K562 (cell line): ENCODE results near the gene SCN4B. TPM values are rescaled to one million over a fixed set of nuclear protein-coding genes. Genes with fewer than 3 reads are reported as not detected.

Source experiments
- ARID2 ChIP-seq: fragments of 450-650 bp; IDR thresholded peaks from 2 replicates; pipeline ENCODE4 v1.6.1; 2017; ENCODE audit warnings: antibody characterized with exemption, mild to moderate bottlenecking
- CBX2 ChIP-seq: fragments of 200-600 bp; sonication (generic); IDR thresholded peaks from one replicate; pipeline ENCODE4 v1.6.1; 2012; ENCODE audit warnings: mild to moderate bottlenecking, low read length, inconsistent platforms; ENCODE audit not compliant: insufficient read depth, poor library complexity, severe bottlenecking
- GABPB1 ChIP-seq: sonication (generic); formaldehyde crosslinking; IDR thresholded peaks from 2 replicates; pipeline ENCODE4 v1.8.0; 2022; ENCODE audit warnings: mild to moderate bottlenecking, missing genetic modification reagents
- HMG20B ChIP-seq: fragments of 250-450 bp; sonication (Bioruptor Pico); IDR thresholded peaks from 2 replicates; pipeline ENCODE4 v1.5.0; 2021; ENCODE audit warnings: mild to moderate bottlenecking
- LEF1 ChIP-seq: fragments of 450-650 bp; IDR thresholded peaks from 2 replicates; pipeline ENCODE4 v1.6.1; 2016; ENCODE audit warnings: mild to moderate bottlenecking
- NFRKB ChIP-seq: fragments of 450-650 bp; IDR thresholded peaks from 2 replicates; pipeline ENCODE4 v1.6.1; 2016; ENCODE audit warnings: low read depth
- NR2F6 ChIP-seq: fragments of 450-650 bp; formaldehyde crosslinking; IDR thresholded peaks from 2 replicates; pipeline ENCODE4 v1.4.0; 2020; ENCODE audit warnings: mild to moderate bottlenecking
- NRF1 ChIP-seq, 2 experiments: fragments of 450-650 bp; IDR thresholded peaks in 1 of 2; conservative IDR thresholded peaks in 1 of 2; 2 replicates each; pipeline ENCODE4 v1.6.1; 2014; ENCODE audit warnings: mild to moderate bottlenecking in 2 of 2
- PTBP1 ChIP-seq: fragments of 200-400 bp; formaldehyde crosslinking; IDR thresholded peaks from 2 replicates; pipeline ENCODE4 v1.6.1; 2017; ENCODE audit warnings: low read depth, low read length
- RAD21 ChIP-seq, 2 experiments: fragments of 250-450 bp in 1 of 2; fragments of 450-650 bp in 1 of 2; sonication (Bioruptor Pico) in 1 of 2; formaldehyde crosslinking in 1 of 2; IDR thresholded peaks in 1 of 2; conservative IDR thresholded peaks in 1 of 2; 2 replicates each; pipeline versions ENCODE4 v1.4.0 to v1.8.0; 2020 to 2022; ENCODE audit warnings: mild to moderate bottlenecking in 2 of 2, moderate library complexity in 1 of 2
- SOX6 ChIP-seq: fragments of 450-650 bp; IDR thresholded peaks from 2 replicates; pipeline ENCODE4 v1.6.1; 2014; ENCODE audit warnings: mild to moderate bottlenecking
- STAG1 ChIP-seq: sonication (generic); formaldehyde crosslinking; IDR thresholded peaks from 2 replicates; pipeline ENCODE4 v1.5.0; 2020; ENCODE audit warnings: missing genetic modification reagents, borderline replicate concordance
- ZFPM2 ChIP-seq: fragments of 250-450 bp; sonication (Bioruptor Pico); IDR thresholded peaks from 2 replicates; pipeline ENCODE4 v1.5.1; 2022; ENCODE audit warnings: mild to moderate bottlenecking
- ZNF23 ChIP-seq: fragments of 250-450 bp; sonication (Bioruptor Pico); IDR thresholded peaks from 2 replicates; pipeline ENCODE4 v1.4.0; 2020; ENCODE audit warnings: mild to moderate bottlenecking
- ZNF41 ChIP-seq: fragments of 250-450 bp; sonication (Bioruptor Pico); conservative IDR thresholded peaks from 2 replicates; pipeline ENCODE4 v1.4.0; 2020; ENCODE audit warnings: mild to moderate bottlenecking
- ZNF586 ChIP-seq: fragments of 450-650 bp; formaldehyde crosslinking; conservative IDR thresholded peaks from 2 replicates; pipeline ENCODE4 v1.4.0; 2020; ENCODE audit warnings: mild to moderate bottlenecking, moderate library complexity
- polyA plus RNA-seq, 8 experiments: library from polyadenylated mRNA; depleted of rRNA in 4 of 8; stranded (reverse) in 5 of 8; unstranded in 3 of 8; fragments of >200 nt; fragmentation: Nextera tagmentation in 2 of 8; fragmentation: Illumina TruSeq in 1 of 8; extraction: Ambion mirVana in 2 of 8; extraction: Trizol in 1 of 8; gene quantifications; 2 replicates each; pipeline versions ENCODE4 v1.2.1 to v1.2.3, GENCODE V29; 2011 to 2014; ENCODE audit warnings: inconsistent platforms in 1 of 8, missing spikeins in 1 of 8
- total RNA-seq, 7 experiments: library from RNA; depleted of rRNA in 6 of 7; stranded (reverse); fragments of >200 nt in 6 of 7; fragmentation: Illumina TruSeq in 2 of 7; extraction: Trizol in 2 of 7; gene quantifications; 2 replicates each; pipeline versions ENCODE4 v1.2.1 to v1.2.3, GENCODE V29; 2011 to 2021; ENCODE audit warnings: low replicate concordance in 1 of 7
- TF ChIP-seq, protein P1 (sequence below): sonication (generic); formaldehyde crosslinking; IDR thresholded peaks from 2 replicates; pipeline ENCODE4 v1.8.0; 2022; ENCODE audit warnings: mild to moderate bottlenecking, missing genetic modification reagents
- TF ChIP-seq, protein P2 (sequence below): fragments of 250-450 bp; sonication (Bioruptor Pico); IDR thresholded peaks from 2 replicates; pipeline ENCODE4 v1.5.0; 2020; ENCODE audit warnings: mild to moderate bottlenecking
- TF ChIP-seq, protein P3 (sequence below), 3 experiments: IDR thresholded peaks in 2 of 3; conservative IDR thresholded peaks in 1 of 3; 2 replicates each; pipeline ENCODE4 v1.5.1; 2011 to 2012; ENCODE audit warnings: low read length in 3 of 3, mild to moderate bottlenecking in 3 of 3, control low read depth in 2 of 3, improper control_type of control experiment in 1 of 3, inconsistent platforms in 1 of 3, low read depth in 1 of 3, mixed read lengths in 1 of 3, moderate library complexity in 1 of 3; ENCODE audit not compliant: insufficient read depth in 2 of 3
- TF ChIP-seq, protein P4 (sequence below), 2 experiments: fragments of 450-650 bp; conservative IDR thresholded peaks; 2 replicates each; pipeline ENCODE4 v1.6.1; 2017; ENCODE audit warnings: mild to moderate bottlenecking in 2 of 2, moderate library complexity in 2 of 2
- TF ChIP-seq, protein P5 (sequence below): fragments of 450-650 bp; formaldehyde crosslinking; IDR thresholded peaks from 2 replicates; pipeline ENCODE4 v1.4.0; 2020; ENCODE audit warnings: mild to moderate bottlenecking, moderate library complexity

Gene SCN4B
- total and polyA plus RNA-seq, 9 of the 15 experiments (the other 6 are each of a cell fraction or from before 2014, with no cell fraction given) = 0.03 TPM; not detected in 8

DNA sequence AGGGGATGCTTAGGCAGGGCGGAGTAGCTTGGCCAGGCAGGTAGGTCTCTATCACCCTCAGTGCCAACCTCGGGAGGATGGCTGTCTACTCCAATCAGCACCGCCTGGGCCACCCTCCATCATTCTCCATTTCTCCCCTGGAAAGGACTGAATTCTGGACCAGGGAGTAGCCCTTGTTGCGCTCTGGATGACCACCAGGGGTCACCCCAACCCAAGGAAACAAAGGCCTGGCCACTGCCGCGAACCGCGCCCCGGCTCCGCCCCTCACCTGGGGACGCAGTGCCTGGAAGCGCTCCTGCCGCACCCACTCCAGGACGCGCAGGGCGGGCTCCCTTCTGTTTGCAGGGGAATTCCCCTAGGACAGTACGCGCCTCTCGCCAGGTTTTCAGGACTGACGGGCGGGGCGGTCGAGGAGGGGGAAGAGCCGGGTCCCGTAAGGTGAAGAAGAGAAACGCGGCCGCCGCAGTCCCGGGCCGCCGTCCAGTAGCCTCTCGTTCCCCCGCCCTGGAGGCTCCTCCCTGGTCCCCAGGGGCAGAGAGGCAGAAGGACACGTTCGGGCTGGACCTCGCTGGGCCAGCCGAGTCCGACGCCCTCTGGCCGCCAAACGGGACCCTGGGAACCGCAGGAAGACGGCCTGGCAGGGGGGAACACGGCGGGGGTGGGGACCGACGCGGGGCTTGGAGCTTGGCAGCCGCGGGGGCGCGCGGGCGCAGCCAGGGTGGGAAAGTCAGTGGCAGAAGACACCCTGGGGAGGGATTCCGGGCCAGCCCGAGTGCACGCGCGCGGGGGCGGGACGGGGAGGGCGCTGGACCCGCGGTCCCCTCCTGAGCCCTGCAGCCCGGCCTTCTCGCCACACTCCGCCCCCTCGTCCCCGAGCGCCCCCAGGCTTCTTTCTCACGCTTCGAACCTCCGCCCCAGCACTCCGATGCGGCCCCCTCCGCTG, 7.1 kb downstream of the SCN4B start (continued):
- TF ChIP-seq ARID2 = peak; percentile 47; the same call in 1 of the 2 replicates
- no peak for TF ChIP-seq ZNF41
- TF ChIP-seq, protein P1, sequence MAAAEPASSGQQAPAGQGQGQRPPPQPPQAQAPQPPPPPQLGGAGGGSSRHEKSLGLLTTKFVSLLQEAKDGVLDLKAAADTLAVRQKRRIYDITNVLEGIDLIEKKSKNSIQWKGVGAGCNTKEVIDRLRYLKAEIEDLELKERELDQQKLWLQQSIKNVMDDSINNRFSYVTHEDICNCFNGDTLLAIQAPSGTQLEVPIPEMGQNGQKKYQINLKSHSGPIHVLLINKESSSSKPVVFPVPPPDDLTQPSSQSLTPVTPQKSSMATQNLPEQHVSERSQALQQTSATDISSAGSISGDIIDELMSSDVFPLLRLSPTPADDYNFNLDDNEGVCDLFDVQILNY = no peak
- TF ChIP-seq STAG1 (CRISPR knock-in tag) = peak; percentile 93
- TF ChIP-seq, protein P2, sequence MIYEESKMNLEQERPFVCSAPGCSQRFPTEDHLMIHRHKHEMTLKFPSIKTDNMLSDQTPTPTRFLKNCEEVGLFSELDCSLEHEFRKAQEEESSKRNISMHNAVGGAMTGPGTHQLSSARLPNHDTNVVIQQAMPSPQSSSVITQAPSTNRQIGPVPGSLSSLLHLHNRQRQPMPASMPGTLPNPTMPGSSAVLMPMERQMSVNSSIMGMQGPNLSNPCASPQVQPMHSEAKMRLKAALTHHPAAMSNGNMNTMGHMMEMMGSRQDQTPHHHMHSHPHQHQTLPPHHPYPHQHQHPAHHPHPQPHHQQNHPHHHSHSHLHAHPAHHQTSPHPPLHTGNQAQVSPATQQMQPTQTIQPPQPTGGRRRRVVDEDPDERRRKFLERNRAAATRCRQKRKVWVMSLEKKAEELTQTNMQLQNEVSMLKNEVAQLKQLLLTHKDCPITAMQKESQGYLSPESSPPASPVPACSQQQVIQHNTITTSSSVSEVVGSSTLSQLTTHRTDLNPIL (CRISPR knock-in tag) = no peak
- no peak for TF ChIP-seq ZNF23 (CRISPR knock-in tag)
- TF ChIP-seq GABPB1 (CRISPR knock-in tag) = no peak
- no peak for TF ChIP-seq LEF1
- TF ChIP-seq, protein P3, sequence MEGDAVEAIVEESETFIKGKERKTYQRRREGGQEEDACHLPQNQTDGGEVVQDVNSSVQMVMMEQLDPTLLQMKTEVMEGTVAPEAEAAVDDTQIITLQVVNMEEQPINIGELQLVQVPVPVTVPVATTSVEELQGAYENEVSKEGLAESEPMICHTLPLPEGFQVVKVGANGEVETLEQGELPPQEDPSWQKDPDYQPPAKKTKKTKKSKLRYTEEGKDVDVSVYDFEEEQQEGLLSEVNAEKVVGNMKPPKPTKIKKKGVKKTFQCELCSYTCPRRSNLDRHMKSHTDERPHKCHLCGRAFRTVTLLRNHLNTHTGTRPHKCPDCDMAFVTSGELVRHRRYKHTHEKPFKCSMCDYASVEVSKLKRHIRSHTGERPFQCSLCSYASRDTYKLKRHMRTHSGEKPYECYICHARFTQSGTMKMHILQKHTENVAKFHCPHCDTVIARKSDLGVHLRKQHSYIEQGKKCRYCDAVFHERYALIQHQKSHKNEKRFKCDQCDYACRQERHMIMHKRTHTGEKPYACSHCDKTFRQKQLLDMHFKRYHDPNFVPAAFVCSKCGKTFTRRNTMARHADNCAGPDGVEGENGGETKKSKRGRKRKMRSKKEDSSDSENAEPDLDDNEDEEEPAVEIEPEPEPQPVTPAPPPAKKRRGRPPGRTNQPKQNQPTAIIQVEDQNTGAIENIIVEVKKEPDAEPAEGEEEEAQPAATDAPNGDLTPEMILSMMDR (IDR thresholded peaks at IDR 0.05 in 2 of 3, conservative IDR thresholded peaks at IDR 0.05 in 1 of 3; ENCODE audit: insufficient read depth in 2 of 3, low read depth in 1 of 3, low read length in 3 of 3) = peak; percentile 86 to 93 (median 92)
- TF ChIP-seq NRF1 (conservative IDR thresholded peaks at IDR 0.05 in 1 of 2, IDR thresholded peaks at IDR 0.05 in 1 of 2) = peak; percentile 52 to 57; a peak in 3 of 4 replicates
- TF ChIP-seq ZFPM2 = no peak
- TF ChIP-seq RAD21 (CRISPR knock-in tag; conservative IDR thresholded peaks at IDR 0.05 in 1 of 2, IDR thresholded peaks at IDR 0.05 in 1 of 2) = peak; percentile 94 to 96
- no peak for TF ChIP-seq HMG20B (CRISPR knock-in tag)
- no peak for TF ChIP-seq SOX6
- TF ChIP-seq ZNF586 (CRISPR knock-in tag) = no peak
- TF ChIP-seq NR2F6 = no peak
- no peak for TF ChIP-seq PTBP1
- no peak for TF ChIP-seq NFRKB
- TF ChIP-seq CBX2 = no peak
- TF ChIP-seq, protein P4, sequence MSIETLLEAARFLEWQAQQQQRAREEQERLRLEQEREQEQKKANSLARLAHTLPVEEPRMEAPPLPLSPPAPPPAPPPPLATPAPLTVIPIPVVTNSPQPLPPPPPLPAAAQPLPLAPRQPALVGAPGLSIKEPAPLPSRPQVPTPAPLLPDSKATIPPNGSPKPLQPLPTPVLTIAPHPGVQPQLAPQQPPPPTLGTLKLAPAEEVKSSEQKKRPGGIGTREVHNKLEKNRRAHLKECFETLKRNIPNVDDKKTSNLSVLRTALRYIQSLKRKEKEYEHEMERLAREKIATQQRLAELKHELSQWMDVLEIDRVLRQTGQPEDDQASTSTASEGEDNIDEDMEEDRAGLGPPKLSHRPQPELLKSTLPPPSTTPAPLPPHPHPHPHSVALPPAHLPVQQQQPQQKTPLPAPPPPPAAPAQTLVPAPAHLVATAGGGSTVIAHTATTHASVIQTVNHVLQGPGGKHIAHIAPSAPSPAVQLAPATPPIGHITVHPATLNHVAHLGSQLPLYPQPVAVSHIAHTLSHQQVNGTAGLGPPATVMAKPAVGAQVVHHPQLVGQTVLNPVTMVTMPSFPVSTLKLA (conservative IDR thresholded peaks at IDR 0.05) = peak in 1 of 2 experiments; percentile 31; a peak in 1 of 4 replicates
- TF ChIP-seq, protein P5, sequence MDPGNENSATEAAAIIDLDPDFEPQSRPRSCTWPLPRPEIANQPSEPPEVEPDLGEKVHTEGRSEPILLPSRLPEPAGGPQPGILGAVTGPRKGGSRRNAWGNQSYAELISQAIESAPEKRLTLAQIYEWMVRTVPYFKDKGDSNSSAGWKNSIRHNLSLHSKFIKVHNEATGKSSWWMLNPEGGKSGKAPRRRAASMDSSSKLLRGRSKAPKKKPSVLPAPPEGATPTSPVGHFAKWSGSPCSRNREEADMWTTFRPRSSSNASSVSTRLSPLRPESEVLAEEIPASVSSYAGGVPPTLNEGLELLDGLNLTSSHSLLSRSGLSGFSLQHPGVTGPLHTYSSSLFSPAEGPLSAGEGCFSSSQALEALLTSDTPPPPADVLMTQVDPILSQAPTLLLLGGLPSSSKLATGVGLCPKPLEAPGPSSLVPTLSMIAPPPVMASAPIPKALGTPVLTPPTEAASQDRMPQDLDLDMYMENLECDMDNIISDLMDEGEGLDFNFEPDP (CRISPR knock-in tag) = no peak
